ENCODE data around the gene THRB.
"Not testable (repeated sequence)": the region's sequence is repeated elsewhere in the genome, so short reads cannot be mapped to it uniquely, and the experiment has no call there.

Gene THRB

GRCh38 chr3:24450160-24450907 lies 44.3 kb downstream of the THRB start:
- DNase-seq (ENCODE audit: low read depth, low spot score): no peak

- no peak for DNase-seq (ENCODE audit: low read depth, low spot score)
Measured at GRCh38 chr3:24447836-24448235, 46.8 kb downstream of the THRB start.

GRCh38 chr3:24446032-24446431 lies 48.6 kb downstream of the THRB start:
- no peak for DNase-seq (ENCODE audit: low read depth, low spot score)

- DNase-seq (ENCODE audit: low read depth, low spot score): no peak
Measured at GRCh38 chr3:24443476-24443875, 51.2 kb downstream of the THRB start.

GRCh38 chr3:24440760-24441464 lies 53.7 kb downstream of the THRB start:
- DNase-seq (ENCODE audit: low read depth, low spot score): no peak

- no peak for DNase-seq (ENCODE audit: low read depth, low spot score)
Measured at GRCh38 chr3:24439021-24439420, 55.6 kb downstream of the THRB start.

GRCh38 chr3:24437326-24437725 lies 57.3 kb downstream of the THRB start:
- DNase-seq (ENCODE audit: low read depth, low spot score): no peak

- peak; percentile 11 for DNase-seq (ENCODE audit: low read depth, low spot score)
Measured at GRCh38 chr3:24435584-24435983, 59.1 kb downstream of the THRB start.

- DNase-seq (ENCODE audit: low read depth, low spot score): no peak
Measured at GRCh38 chr3:24434651-24435050, 60.0 kb downstream of the THRB start.

- no peak for DNase-seq (ENCODE audit: low read depth, low spot score)
Measured at GRCh38 chr3:24433838-24434591, 60.6 kb downstream of the THRB start.

GRCh38 chr3:24432989-24433388 lies 61.7 kb downstream of the THRB start:
- DNase-seq (ENCODE audit: low read depth, low spot score): no peak

GRCh38 chr3:24428481-24428880 lies 66.2 kb downstream of the THRB start:
- DNase-seq (ENCODE audit: low read depth, low spot score): no peak

- DNase-seq (ENCODE audit: low read depth, low spot score): no peak
Measured at GRCh38 chr3:24426896-24427295, 67.8 kb downstream of the THRB start.

GRCh38 chr3:24420829-24421228 lies 73.8 kb downstream of the THRB start:
- not testable (repeated sequence) for DNase-seq (ENCODE audit: low read depth, low spot score)

- DNase-seq (ENCODE audit: low read depth, low spot score): no peak
Measured at GRCh38 chr3:24420224-24420623, 74.4 kb downstream of the THRB start.

GRCh38 chr3:24419067-24419791 lies 75.4 kb downstream of the THRB start:
- DNase-seq (ENCODE audit: low read depth, low spot score): no peak

GRCh38 chr3:24417730-24418129 lies 76.9 kb downstream of the THRB start:
- no peak for DNase-seq (ENCODE audit: low read depth, low spot score)

GRCh38 chr3:24416224-24416623 lies 78.4 kb downstream of the THRB start:
- DNase-seq (ENCODE audit: low read depth, low spot score): peak; percentile 5

GRCh38 chr3:24415824-24416223 lies 78.8 kb downstream of the THRB start:
- DNase-seq (ENCODE audit: low read depth, low spot score): no peak

- DNase-seq (ENCODE audit: low read depth, low spot score): not testable (repeated sequence)
Measured at GRCh38 chr3:24413662-24414061, 81.0 kb downstream of the THRB start.

GRCh38 chr3:24410860-24411259 lies 83.8 kb downstream of the THRB start:
- DNase-seq (ENCODE audit: low read depth, low spot score): no peak

Measured in astrocyte of the hippocampus (primary cell).